Stimulated activated CD8-positive, alpha-beta memory T cell treated with anti-CD3 and anti-CD28 coated beads, Interleukin-15, amount 100 ng/mL, for 24 hours (primary cell): Measurements from ENCODE around the gene ZNF534.
"Not testable (repeated sequence)": the region's sequence is repeated elsewhere in the genome, so short reads cannot be mapped to it uniquely, and the experiment has no call there.

Source experiments
- DNase-seq: peaks from one replicate; pipeline ENCODE4 v3.0.0-alpha.2; 2020; ENCODE audit warnings: low read depth

ZNF534 gene

DNA sequence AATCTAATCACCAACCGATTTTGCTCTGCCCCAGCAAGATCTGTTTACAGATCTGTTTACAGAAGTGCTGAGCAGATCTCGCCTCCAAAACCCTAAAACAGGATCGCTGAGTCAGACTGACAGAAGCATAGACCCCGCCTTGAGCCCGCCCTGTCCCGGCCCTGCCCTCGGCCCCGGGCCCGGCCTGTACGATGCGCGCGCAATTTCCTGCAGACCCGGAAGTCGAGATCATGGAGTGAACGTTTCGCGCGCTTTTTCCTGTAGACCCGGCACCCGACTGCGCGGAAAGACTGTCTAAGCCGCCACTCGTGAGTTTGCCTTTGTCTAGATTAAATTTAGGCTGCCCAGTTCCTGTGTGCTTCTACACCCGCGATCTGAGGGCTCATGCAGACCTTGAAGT lies at the start of gene ZNF534:
ZNF534 (plus strand) TSS at position 212 of the 400 bp plus-strand sequence. CDS start 2,327 bp downstream, outside the sequence.
- no peak for DNase-seq

- no peak for DNase-seq
Observed at GRCh38 chr19:52391135-52391534, 37.8 kb upstream of the ZNF534 start.

DNA sequence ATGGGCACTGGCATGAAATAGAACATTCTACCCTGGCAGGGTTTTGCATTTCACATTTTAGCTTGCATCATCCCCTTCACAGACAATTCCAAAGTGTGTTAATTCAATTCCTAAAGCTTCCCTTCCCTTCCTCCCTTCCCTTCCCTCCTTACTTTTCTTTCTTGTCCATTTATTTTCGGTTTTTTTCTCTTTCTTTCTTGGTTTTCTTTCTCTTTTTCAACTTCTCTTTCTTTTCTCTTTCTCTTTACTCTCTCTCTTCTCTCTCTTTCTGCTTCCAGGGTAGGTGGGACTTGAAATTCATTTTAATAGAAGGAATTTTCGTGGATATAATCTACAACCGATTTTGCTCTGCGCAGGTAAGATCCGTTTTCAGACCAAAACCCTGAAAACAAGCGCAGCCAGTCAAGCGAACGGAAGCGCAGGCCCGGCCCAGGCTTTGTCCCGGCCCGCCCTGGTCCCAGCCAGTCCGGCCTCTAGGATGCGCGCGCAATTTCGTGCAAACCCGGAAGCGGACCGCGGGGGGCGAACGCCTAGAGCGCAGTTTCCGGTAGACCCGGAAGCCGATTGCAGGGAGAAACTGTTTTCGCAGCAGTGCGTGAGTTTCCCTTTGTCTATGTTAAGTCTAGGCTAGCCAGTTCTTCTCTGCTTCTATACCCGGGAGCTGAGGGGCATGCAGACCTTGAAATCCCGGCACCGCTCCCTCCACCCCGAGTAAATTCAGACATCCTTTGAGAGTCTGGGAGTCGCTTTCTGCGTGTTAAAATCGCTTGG lies 31.5 kb upstream of the ZNF534 start, which contains the start of gene ZNF528:
ZNF528 (plus strand) TSS at position 540 of the 771 bp plus-strand sequence. CDS start 4,165 bp downstream, outside the sequence.
- DNase-seq: peak; percentile 93

- DNase-seq: no peak
Observed at GRCh38 chr19:52398081-52398441, 30.9 kb upstream of the ZNF534 start.

GRCh38 chr19:52410276-52410675 lies 18.7 kb upstream of the ZNF534 start:
- no peak for DNase-seq

GRCh38 chr19:52415711-52416110 lies 13.2 kb upstream of the ZNF534 start:
- DNase-seq: no peak

- DNase-seq: no peak
Observed at GRCh38 chr19:52442179-52442578, 13.2 kb downstream of the ZNF534 start.

GRCh38 chr19:52444506-52444905 lies 15.6 kb downstream of the ZNF534 start:
- DNase-seq: no peak

DNA sequence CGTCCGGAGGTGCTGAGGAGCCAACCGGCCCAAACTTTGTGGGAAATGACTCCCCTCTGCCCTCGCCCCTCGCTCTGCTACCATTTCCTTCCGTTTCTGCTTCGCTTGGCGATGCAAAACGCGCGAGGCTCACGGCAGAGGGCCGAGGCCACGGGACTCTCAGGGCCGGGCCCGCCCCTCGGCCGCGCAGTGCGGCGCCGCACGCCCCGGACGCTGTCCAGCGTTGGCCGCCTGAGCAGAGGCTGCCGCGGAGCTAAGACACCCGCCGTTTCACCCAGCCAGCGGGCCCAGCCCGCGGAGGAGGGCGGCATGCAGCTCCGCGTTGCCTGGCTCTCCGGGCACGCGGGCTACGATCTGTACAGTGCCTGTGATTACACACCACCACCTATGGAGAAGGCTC lies 22.3 kb downstream of the ZNF534 start:
- no peak for DNase-seq

DNA sequence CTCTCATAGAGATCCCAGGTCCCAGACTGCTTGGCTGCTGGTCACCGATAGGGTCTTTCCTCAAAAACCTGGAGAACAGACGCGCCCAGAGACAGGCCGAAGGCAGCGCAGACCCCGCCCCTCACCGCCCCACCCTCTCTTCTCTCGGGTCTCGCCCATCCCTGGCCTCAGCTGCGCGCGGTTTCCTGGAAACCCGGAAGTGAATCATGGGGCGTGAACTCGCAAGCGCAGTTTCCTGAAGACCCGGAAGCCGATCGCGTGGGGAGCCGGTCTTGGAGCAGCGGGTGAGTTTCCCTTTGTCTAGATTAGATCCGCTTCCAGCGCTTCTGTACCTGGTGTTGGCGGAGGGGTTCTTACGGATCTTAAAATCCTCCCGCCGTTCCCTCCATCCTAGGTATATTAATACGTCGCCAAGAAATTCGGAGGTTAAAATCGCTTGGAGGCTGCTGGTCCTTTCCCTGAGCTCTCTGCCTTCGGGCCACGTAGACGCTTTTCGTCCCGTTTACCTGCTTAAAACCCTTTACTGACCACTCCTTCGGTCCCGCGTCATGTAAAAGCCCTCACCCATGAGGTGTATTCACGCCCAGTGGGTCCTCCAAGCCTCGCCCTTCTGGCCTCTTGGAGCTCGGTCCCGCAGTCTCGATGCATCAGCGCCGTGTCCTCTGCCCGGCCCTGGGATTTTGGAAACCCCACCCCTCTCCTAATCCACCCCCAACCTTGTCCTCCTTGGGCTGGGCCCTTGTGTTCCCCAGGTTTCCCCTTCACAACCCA lies 24.6 kb downstream of the ZNF534 start, which contains the start of gene ZNF578:
ZNF578 (plus strand) TSS at position 230 of the 771 bp plus-strand sequence. CDS start 48,293 bp downstream, outside the sequence.
- DNase-seq: peak; percentile 21

DNA sequence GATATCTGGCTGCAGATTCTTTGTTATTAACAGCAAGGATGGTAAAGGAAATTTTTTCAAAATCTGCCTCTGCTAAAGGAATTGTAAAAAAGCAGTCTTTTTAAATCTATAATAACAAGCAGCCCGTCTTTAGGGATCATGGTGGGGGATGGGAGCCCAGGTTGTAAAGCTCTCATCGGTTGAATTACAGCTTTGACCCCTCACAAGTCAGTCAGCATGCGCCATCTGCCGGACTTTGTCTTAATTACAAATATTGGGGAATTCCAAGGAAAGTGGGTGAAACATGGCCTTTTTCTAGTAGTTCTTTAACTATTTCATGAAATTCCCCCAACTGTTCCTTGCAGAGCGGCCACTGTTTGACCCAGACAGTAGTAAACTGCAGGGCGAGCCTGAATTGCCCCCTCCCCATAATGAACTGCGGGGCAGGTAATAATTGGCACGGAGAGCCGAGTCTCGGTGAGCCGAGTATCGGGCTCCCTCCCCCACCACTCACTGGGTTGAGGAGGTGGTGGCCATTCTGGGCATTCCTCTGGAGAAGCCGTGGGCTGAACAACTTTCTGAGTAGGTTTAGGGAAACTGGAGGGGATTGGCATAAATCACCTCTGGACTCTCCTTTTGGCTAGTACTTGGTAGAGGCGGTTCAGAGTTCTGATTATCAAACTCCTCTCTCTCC lies 36.0 kb downstream of the ZNF534 start:
- DNase-seq: no peak

DNA sequence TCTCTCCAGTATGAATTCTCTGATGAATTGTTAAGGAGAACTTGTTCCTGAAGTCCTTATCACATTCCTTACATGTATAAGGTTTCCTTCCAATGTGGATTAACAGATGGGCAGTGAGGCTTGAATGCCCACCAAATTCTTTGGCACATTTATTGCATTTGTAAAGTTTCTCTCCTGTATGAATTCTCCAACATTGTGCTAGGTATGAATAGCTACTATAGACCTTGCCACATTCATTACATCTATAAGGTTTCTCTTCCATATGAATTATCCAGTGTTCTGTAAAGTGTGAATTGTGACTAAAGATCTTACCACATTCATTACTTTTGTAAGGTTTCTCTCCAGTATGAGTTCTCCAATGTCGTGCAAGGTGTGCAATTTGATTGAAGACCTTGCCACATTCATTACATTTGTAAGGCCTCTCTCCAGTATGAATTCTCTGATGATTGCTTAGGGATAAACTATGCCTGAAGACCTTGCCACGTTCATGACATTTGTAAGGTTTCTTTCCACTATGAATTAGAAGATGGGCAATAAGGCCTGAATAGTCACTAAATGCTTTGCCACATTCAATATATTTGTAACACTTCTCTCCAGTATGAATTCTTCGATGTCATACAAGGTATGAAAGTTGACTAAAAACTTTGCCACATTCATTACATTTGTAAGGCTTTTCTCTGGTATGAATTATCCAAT lies 44.9 kb downstream of the ZNF534 start:
- no peak for DNase-seq

GRCh38 chr19:52474351-52475127 lies 45.6 kb downstream of the ZNF534 start:
- no peak for DNase-seq

DNA sequence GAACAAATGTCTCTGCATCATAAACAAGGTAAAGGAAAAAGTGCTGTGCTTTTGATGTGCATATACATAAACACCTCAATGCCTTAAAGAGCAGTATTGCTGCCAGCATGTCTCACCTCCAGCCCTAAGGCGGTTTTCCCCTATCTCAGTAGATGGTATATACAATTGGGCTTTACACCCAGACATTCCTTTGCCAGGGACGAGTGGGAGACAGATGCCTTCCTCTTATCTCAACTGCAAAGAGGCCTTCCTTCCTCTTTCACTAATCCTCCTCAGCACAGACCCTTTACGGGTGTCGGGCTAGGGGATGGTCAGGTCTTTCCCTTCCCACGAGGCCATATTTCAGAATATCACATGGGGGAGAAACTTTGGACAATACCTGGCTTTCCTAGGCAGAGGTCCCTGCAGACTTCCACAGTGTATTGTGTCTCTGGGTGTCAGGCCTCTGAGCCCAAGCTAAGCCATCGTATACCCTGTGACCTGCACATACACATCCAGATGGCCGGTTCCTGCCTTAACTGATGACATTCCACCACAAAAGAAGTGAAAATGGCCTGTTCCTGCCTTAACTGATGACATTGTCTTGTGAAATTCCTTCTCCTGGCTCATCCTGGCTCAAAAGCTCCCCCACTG lies 55.3 kb downstream of the ZNF534 start:
- not testable (repeated sequence) for DNase-seq

- not testable (repeated sequence) for DNase-seq
Observed at GRCh38 chr19:52485064-52485463, 56.1 kb downstream of the ZNF534 start.

DNA sequence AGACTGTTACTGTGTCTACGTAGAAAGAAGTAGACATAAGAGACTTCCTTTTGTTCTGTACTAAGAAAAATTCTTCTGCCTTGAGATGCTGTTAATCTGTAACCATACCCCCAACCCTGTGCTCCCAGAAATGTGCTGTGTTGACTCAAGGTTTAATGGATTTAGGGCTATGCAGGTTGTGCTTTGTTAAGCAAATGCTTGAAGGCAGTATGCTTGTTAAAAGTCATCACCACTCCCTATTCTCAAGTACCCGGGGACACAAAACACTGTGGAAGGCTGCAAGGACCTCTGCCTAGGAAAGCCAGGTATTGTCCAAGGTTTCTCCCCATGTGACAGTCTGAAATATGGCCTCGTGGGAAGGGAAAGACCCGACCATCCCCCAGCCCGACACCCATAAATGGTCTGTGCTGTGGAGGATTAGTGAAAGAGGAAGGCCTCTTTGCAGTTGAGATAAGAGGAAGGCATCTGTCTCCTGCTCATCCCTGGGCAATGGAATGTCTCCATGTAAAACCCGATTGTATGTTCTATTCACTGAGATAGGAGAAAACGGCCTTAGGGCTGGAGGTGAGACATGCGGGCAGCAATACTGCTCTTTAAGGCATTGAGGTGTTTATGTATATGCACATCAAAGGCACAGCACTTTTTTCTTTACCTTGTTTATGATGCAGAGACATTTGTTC lies 56.8 kb downstream of the ZNF534 start:
- not testable (repeated sequence) for DNase-seq

- no peak for DNase-seq
Observed at GRCh38 chr19:52492201-52492993, 63.4 kb downstream of the ZNF534 start.

DNA sequence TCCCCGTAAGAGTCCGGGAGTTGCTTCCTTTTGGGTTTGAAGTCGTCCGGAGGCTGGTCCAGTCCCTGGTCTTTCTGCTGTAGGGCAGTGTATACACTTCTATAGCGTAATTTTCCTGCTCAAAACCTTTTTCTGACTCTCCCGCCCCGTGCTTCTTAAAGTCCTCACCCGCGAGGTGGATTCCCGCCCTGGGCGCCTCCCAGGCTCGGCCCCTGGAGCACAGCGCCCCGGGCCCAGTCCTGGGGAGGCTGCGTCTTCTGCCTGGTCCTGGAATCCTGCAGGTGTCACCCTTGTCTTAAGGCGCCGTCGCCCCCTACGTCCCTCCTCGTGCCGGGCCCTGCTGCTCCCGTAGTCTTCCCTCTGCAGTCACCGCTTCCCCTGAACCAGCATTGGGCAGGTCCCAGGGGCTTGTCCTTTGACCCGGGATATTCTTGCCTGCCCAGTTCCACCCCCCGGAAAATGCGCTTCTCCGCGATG lies 64.1 kb downstream of the ZNF534 start:
- no peak for DNase-seq

DNA sequence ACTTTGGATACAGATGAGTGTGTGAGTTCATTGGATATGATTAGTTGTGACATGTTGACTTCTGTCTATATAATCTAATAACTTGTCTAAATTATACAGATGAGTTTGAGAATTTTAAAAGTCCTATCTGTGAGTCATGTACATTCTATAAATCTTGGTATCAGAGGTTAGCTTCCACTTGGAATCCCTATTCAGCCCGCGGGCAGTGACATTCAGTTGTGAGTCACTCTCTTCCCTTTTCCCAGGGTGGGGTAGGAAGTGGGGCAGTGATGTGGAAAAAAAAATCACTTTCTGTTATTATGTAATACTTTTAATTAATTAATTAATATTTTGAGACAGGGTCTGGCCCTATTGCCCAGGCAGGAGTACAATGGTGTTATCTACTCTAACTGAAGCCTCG lies 65.6 kb downstream of the ZNF534 start:
- no peak for DNase-seq
